SK-N-MC (cell line): Measurements from ENCODE around the gene RNASE9.
A peak's percentile ranks its signal among the peaks of the same experiment; 100 is the strongest.
"Not testable (repeated sequence)": the region's sequence is repeated elsewhere in the genome, so short reads cannot be mapped to it uniquely, and the experiment has no call there.

ENCODE experiments used
- DNase-seq: peaks from one replicate; pipeline ENCODE4 v3.0.0-alpha.2; 2011; ENCODE audit warnings: low read depth, low spot score
- H3K27ac ChIP-seq: fragments of 200-600 bp; sonication (generic); 2 replicates; pipeline ENCODE4 v1.5.1; 2016; ENCODE audit warnings: mixed run types
- H3K36me3 ChIP-seq: fragments of 200-600 bp; sonication (generic); 2 replicates; pipeline ENCODE4 v1.6.1; 2017; ENCODE audit warnings: antibody characterized with exemption, low read length, mixed read lengths; ENCODE audit not compliant: insufficient read depth
- H3K4me3 ChIP-seq: fragments of 200-600 bp; sonication (generic); 2 replicates; pipeline ENCODE4 v1.5.1; 2016
- H3K9ac ChIP-seq: fragments of 200-600 bp; sonication (generic); 2 replicates; pipeline ENCODE4 v1.8.0; 2017; ENCODE audit warnings: mixed run types, mixed read lengths; ENCODE audit not compliant: insufficient read length
- H3K9me3 ChIP-seq: fragments of 200-600 bp; sonication (generic); 2 replicates; pipeline ENCODE4 v1.6.1; 2017; ENCODE audit warnings: low read depth, mild to moderate bottlenecking, antibody characterized with exemption, low read length, moderate library complexity, mixed read lengths
- EZH2 ChIP-seq: fragments of 200-600 bp; sonication (generic); IDR thresholded peaks from one replicate; pipeline ENCODE4 v1.6.1; 2017; ENCODE audit warnings: antibody characterized with exemption
- FOXP2 ChIP-seq: optimal IDR thresholded peaks from 2 replicates; pipeline ENCODE3; 2011; ENCODE audit warnings: mild to moderate bottlenecking, moderate library complexity; ENCODE audit not compliant: insufficient read depth; ENCODE audit errors: extremely low read length, control extremely low read depth
- POLR2AphosphoS5 ChIP-seq: IDR thresholded peaks from 2 replicates; pipeline ENCODE4 v1.6.1; 2012; ENCODE audit warnings: mild to moderate bottlenecking, low read depth, low read length, borderline replicate concordance

The RNASE9 gene

GRCh38 chr14:20603813-20604690 lies 43.2 kb upstream of the RNASE9 start:
- H3K36me3 ChIP-seq, result no peaks in the 10 kb centered on the region
- DNase-seq, result no peak
- TF ChIP-seq FOXP2 (no peak), POLR2AphosphoS5 (no peak), EZH2 (no peak)
- no peak overlapping the region for H3K4me3 ChIP-seq
- no peaks in the 10 kb centered on the region for H3K9me3 ChIP-seq
- no peak overlapping the region for H3K27ac ChIP-seq
- no peak overlapping the region for H3K9ac ChIP-seq

DNA sequence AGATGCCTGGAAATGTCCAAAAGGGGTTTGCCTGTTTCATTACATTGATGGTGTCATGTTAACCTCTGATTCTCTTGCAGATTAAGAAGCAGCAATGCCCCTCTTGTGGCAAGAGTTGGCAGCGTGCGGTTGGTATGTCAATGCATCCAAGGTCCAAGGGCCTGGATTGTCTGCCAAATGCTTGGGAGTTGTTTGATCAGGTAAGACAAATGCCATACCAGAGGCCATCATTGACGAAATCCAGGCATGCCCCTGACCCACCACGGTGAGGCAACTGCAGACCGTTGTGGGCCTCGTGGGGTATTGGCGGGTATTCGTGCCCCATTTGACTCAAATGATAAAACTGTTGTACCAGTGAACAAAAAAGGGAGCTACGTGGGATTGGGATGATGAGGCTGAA lies 41.7 kb upstream of the RNASE9 start:
- Histone ChIP-seq H3K27ac (no peak overlapping the region), H3K36me3 (no peaks in the 10 kb centered on the region), H3K9ac (no peak overlapping the region), H3K9me3 (no peaks in the 10 kb centered on the region), H3K4me3 (no peak overlapping the region)
- TF ChIP-seq POLR2AphosphoS5 (no peak), FOXP2 (no peak), EZH2 (no peak)
- no peak for DNase-seq

- Histone ChIP-seq H3K9me3 (no peaks in the 10 kb centered on the region), H3K9ac (no peak overlapping the region), H3K4me3 (no peak overlapping the region), H3K36me3 (no peaks in the 10 kb centered on the region), H3K27ac (no peak overlapping the region)
- TF ChIP-seq POLR2AphosphoS5 (no peak), FOXP2 (no peak), EZH2 (no peak)
- DNase-seq, result no peak
Observed at GRCh38 chr14:20601522-20601921, 40.7 kb upstream of the RNASE9 start.

- TF ChIP-seq POLR2AphosphoS5 (no peak), FOXP2 (no peak), EZH2 (no peak)
- Histone ChIP-seq H3K9me3 (no peaks in the 10 kb centered on the region), H3K9ac (no peak overlapping the region), H3K36me3 (no peaks in the 10 kb centered on the region), H3K27ac (no peak overlapping the region), H3K4me3 (no peak overlapping the region)
- DNase-seq, result no peak
Observed at GRCh38 chr14:20597108-20597507, 36.3 kb upstream of the RNASE9 start.

DNA sequence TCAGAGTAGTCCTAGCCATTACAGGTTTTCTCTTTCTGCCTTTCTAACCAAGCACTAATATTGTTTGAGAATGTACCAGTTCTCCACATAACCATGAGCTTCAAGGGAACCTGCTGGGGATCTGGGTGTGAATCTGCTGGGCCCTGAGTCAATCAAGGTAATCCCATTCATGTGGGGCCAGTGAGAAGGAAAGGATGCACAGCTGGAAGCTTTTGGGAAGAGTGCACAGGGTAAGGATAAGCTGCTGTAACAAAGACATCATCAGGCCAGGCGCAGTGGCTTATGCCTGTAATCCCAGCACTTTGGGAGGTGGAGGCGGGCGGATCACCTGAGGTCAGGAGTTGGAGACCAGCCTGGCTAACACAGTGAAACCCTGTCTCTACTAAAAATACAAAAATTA lies 34.9 kb upstream of the RNASE9 start:
- H3K9me3 ChIP-seq, H3K9ac ChIP-seq, H3K36me3 ChIP-seq, H3K4me3 ChIP-seq, H3K27ac ChIP-seq, DNase-seq: not testable (repeated sequence)

GRCh38 chr14:20592574-20592973 lies 31.7 kb upstream of the RNASE9 start:
- Histone ChIP-seq H3K9me3 (no peaks in the 10 kb centered on the region), H3K4me3 (peak overlapping the region; percentile 26; the same call in 1 of the 2 replicates)
- TF ChIP-seq EZH2 (no peak), FOXP2 (no peak), POLR2AphosphoS5 (no peak)

DNA sequence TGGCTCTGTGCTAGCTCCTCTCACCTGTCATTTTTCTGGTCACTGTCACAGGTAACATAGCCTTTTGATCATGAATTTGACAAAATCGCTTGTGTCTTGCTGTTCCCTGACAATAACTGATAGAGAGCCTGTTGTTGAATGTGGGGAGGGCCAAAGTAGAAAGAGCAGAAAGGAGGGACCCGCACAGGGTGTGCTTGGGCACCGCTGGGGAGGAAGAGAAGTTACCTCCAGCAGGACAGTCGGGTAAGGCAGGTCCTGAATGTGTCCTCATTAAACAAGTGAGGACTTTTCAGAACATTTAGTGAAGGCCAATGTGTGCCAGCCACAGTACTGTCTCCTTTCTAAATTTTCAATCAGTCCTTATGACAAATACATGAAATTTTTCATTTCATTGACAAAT lies 30.4 kb upstream of the RNASE9 start, which contains the start of gene RNASE12:
RNASE12 (minus strand) TSS at position 142 of the 400 bp plus-strand sequence. CDS start 653 bp downstream, outside the sequence.
- DNase-seq, result no peak
- Histone ChIP-seq H3K4me3 (peak within 1 kb of the TSS; percentile 26; the same call in 1 of the 2 replicates), H3K9ac (no peak within 1 kb of the TSS), H3K9me3 (no peaks in the 10 kb centered on the region), H3K36me3 (no peaks in the 10 kb centered on the region), H3K27ac (no peak within 1 kb of the TSS)
- TF ChIP-seq EZH2 (no peak), FOXP2 (no peak), POLR2AphosphoS5 (no peak)

More at GRCh38 chr14:20592574-20592973, 31.7 kb upstream of the RNASE9 start:
- no peaks in the 10 kb centered on the region for H3K36me3 ChIP-seq
- no peak overlapping the region for H3K9ac ChIP-seq
- no peak overlapping the region for H3K27ac ChIP-seq
- DNase-seq, result no peak

DNA sequence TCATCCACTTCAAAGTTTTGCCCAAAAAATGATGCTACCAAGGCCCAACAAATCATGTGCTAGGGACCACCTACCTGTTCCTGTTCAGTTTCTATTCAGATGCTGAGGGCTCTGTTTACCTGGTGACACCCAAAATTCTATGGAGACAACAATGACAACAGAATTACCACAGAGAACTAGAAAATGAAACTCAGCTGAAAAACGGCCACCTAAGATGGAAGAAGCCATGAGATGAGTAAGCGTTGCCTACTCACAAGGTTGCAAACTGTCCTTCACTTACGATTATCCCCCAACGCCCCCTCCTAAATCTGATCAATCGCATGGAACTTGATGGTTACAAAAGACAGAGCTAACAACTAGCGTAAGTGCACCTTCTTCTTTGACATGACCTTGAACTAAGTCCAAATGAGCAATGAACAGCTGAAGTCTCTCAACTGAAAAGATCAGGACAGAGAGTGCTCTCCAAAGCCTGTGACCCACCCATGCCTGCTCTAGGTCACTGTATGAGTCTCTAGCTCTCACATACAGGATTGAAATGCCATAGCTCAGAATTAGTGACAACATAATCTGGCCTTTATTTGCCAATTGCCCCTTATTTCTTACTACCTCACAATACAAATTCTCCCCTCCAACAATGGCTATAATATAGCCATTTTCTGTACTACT lies 26.8 kb upstream of the RNASE9 start, which contains the start of gene RNASE11:
RNASE11 (minus strand) TSS at position 513 of the 666 bp plus-strand sequence.
- Histone ChIP-seq H3K9ac (no peak within 1 kb of the TSS), H3K27ac (no peak within 1 kb of the TSS), H3K36me3 (no peaks in the 10 kb centered on the region), H3K4me3 (no peak within 1 kb of the TSS), H3K9me3 (no peaks in the 10 kb centered on the region)
- TF ChIP-seq POLR2AphosphoS5, result no peak
- TF ChIP-seq FOXP2, result no peak
- no peak for TF ChIP-seq EZH2
- no peak for DNase-seq
